WTC11 (cell line): Measurements from ENCODE around the gene RPS6KA2. TPM values are rescaled to one million over a fixed set of nuclear protein-coding genes. Genes with fewer than 3 reads are reported as not detected.

Source experiments
- ATAC-seq: fragments of 200-7000 bp; cut with Tn5 transposase; 2 replicates; pipeline ENCODE4 v1.10.0; 2021; ENCODE audit warnings: mild to moderate bottlenecking, moderate library complexity
- CTCF ChIA-PET: fragments of 300-600 bp; sonication (Branson Sonifier 250); formaldehyde crosslinking; loops from one replicate; lab custom pipeline; 2021; ENCODE audit warnings: antibody characterized with exemption; lab: Charles Lee
- POLR2A ChIA-PET: fragments of 350-600 bp; sonication (Branson Sonifier 250); formaldehyde crosslinking; loops from one replicate; lab custom pipeline; 2021; ENCODE audit warnings: antibody characterized with exemption; lab: Charles Lee
- DNase-seq: peaks from one replicate; pipeline ENCODE4 v3.0.0; 2021; ENCODE audit warnings: low spot score
- H3K27ac Mint-ChIP-seq: 2 replicates; pipeline ENCODE4 v1.8.0; 2021; ENCODE audit warnings: mixed read lengths
- H3K27me3 Mint-ChIP-seq: 2 replicates; pipeline ENCODE4 v1.8.0; 2021; ENCODE audit warnings: low read depth, mild to moderate bottlenecking, moderate library complexity, mixed read lengths
- H3K36me3 Mint-ChIP-seq: 2 replicates; pipeline ENCODE4 v1.8.0; 2021; ENCODE audit warnings: mixed read lengths
- H3K4me1 Mint-ChIP-seq: 2 replicates; pipeline ENCODE4 v1.8.0; 2022; ENCODE audit warnings: mixed read lengths
- H3K4me3 Mint-ChIP-seq: 2 replicates; pipeline ENCODE4 v1.8.0; 2021; ENCODE audit warnings: mild to moderate bottlenecking, moderate library complexity, mixed read lengths
- H3K9me3 Mint-ChIP-seq: 2 replicates; pipeline ENCODE4 v1.8.0; 2021; ENCODE audit warnings: mixed read lengths
- CREB1 ChIP-seq: sonication (generic); formaldehyde crosslinking; IDR thresholded peaks from 2 replicates; pipeline ENCODE4 v1.8.0; 2023; ENCODE audit warnings: mild to moderate bottlenecking, missing genetic modification reagents
- ELF4 ChIP-seq: sonication (generic); formaldehyde crosslinking; IDR thresholded peaks from 2 replicates; pipeline ENCODE4 v1.8.1; 2022; ENCODE audit warnings: low read depth, mild to moderate bottlenecking, moderate library complexity, missing genetic modification reagents
- EMX1 ChIP-seq: fragments of 250-450 bp; sonication (Bioruptor Pico); IDR thresholded peaks from 2 replicates; pipeline ENCODE4 v1.8.0; 2021; ENCODE audit warnings: mild to moderate bottlenecking
- ETV6 ChIP-seq: sonication (generic); formaldehyde crosslinking; IDR thresholded peaks from 2 replicates; pipeline ENCODE4 v1.8.1; 2022; ENCODE audit warnings: mild to moderate bottlenecking, missing genetic modification reagents
- GRHL2 ChIP-seq: fragments of 250-450 bp; sonication (Bioruptor Pico); IDR thresholded peaks from 2 replicates; pipeline ENCODE4 v1.8.0; 2022; ENCODE audit warnings: mild to moderate bottlenecking, moderate library complexity; ENCODE audit not compliant: insufficient replicate concordance, severe bottlenecking
- GTF2I ChIP-seq: fragments of 250-450 bp; sonication (Bioruptor Pico); conservative IDR thresholded peaks from 2 replicates; pipeline ENCODE4 v1.4.0; 2021; ENCODE audit warnings: mild to moderate bottlenecking
- NR3C1 ChIP-seq: sonication (generic); formaldehyde crosslinking; conservative IDR thresholded peaks from 2 replicates; pipeline ENCODE4 v1.8.1; 2023; ENCODE audit warnings: low read depth, mild to moderate bottlenecking, missing genetic modification reagents
- RORB ChIP-seq: fragments of 250-450 bp; sonication (Bioruptor Pico); IDR thresholded peaks from 2 replicates; pipeline ENCODE4 v1.9.0; 2021; ENCODE audit warnings: mild to moderate bottlenecking
- TP53 ChIP-seq: sonication (generic); formaldehyde crosslinking; IDR thresholded peaks from 2 replicates; pipeline ENCODE4 v1.8.1; 2023; ENCODE audit warnings: mild to moderate bottlenecking, missing genetic modification reagents
- ZNF121 ChIP-seq: sonication (generic); formaldehyde crosslinking; IDR thresholded peaks from 2 replicates; pipeline ENCODE4 v1.8.0; 2023; ENCODE audit warnings: missing genetic modification reagents
- total RNA-seq: library from RNA; stranded (reverse); gene quantifications from 3 replicates; pipeline ENCODE4 v1.2.3, GENCODE V29; 2021
- TF ChIP-seq, protein P1 (sequence below): sonication (generic); formaldehyde crosslinking; conservative IDR thresholded peaks from 2 replicates; pipeline ENCODE4 v1.8.1; 2023; ENCODE audit warnings: mild to moderate bottlenecking, low read depth, missing genetic modification reagents, moderate library complexity
- TF ChIP-seq, protein P2 (sequence below): sonication (generic); formaldehyde crosslinking; IDR thresholded peaks from 2 replicates; pipeline ENCODE4 v1.8.1; 2023; ENCODE audit warnings: mild to moderate bottlenecking, moderate library complexity, missing genetic modification reagents
- TF ChIP-seq, protein P3 (sequence below): sonication (generic); formaldehyde crosslinking; IDR thresholded peaks from 2 replicates; pipeline ENCODE4 v1.8.1; 2022; ENCODE audit warnings: missing genetic modification reagents, borderline replicate concordance
- TF ChIP-seq, protein P4 (sequence below): sonication (generic); formaldehyde crosslinking; IDR thresholded peaks from 2 replicates; pipeline ENCODE4 v1.8.1; 2023; ENCODE audit warnings: mild to moderate bottlenecking, missing genetic modification reagents
- TF ChIP-seq, protein P5 (sequence below): sonication (generic); formaldehyde crosslinking; IDR thresholded peaks from 2 replicates; pipeline ENCODE4 v1.8.1; 2022; ENCODE audit warnings: low read depth, mild to moderate bottlenecking, moderate library complexity, missing genetic modification reagents, borderline replicate concordance

The RPS6KA2 gene
- total RNA-seq, 1 experiment from 2014 or later = 24.2 TPM

DNA sequence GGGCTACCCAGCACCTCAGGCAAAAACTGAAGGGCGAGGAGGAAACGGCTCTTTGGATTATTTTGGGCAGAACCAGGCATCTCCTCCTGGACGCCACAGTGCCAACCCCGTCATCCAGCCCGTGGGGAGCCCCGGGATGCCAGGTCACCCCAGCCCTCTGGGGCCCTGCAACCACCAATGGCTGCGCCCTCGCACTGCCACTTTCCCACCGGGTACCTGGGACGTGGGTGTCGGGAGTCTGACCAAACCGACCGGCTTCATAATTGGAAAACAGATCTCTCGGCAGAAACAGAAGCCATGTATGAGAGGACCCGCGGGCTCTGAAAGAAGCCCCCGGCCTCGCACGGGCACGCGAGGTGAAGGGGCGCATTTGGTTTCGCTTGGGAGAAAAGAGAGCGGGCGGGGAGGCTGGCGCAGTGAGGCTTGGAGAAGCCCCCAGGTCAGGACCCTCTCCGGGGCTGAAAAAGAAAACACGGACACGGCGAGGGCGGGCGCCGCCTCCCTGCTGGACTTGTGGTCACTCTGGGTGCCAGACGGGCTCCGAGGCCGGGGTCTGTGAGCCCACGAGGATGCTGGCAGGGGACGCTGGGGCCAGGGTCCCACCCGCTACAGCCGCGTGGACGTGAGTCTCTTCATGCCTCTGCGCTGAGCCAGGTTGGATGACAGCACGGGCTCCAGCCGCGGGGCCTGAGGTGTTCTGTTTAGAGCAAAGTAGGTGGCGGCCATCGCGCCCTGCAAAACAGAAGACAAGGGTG, 214.7 kb downstream of the RPS6KA2 start:
- Mint-ChIP-seq H3K36me3 (peaks cover 23% of the 10 kb centered on the region), H3K27me3 (no peaks in the 10 kb centered on the region), H3K4me3 (no peak overlapping the region), H3K9me3 (peaks cover 16% of the 10 kb centered on the region), H3K27ac (no peak overlapping the region; the same call in 1 of the 2 replicates), H3K4me1 (peaks cover 16% of the 10 kb centered on the region)
- no peak for ATAC-seq
- ChIA-PET POLR2A (no interaction called here), CTCF (interaction anchor here (1.0 to 2.6 kb wide), 2 partner anchors 11 to 12 kb away, joined by 4 to 11 read pairs; no protein-coding TSS in a partner anchor)
- DNase-seq = no peak
- TF ChIP-seq CREB1 (CRISPR knock-in tag) = no peak

DNA sequence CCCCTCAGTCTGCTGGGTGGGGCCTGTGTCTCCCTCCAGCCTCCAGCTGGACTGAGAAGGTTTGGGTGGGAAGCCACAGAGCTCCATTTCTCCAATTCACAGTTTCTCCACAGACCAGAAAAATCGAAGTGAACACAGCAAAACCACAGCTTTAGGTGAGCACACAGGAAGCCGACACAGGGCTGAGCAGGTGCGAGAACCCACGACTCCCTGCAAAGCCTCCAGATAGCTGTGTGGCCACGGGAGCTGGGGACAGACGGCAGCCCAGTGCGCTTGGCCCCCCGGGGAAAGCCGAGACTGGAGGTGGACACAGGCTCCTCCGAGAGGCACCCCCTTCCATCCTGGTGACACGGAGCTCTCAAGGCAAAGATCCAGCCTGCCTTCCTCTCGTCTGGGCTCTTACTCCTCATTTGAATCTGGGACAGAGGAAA, 215.3 kb downstream of the RPS6KA2 start:
- TF ChIP-seq GTF2I (CRISPR knock-in tag) (no peak), ETV6 (CRISPR knock-in tag) (no peak), TP53 (no peak), EMX1 (CRISPR knock-in tag) (no peak), NR3C1 (no peak), GRHL2 (no peak), ELF4 (CRISPR knock-in tag) (no peak), ZNF121 (no peak), RORB (CRISPR knock-in tag) (no peak)
- TF ChIP-seq, protein P1, sequence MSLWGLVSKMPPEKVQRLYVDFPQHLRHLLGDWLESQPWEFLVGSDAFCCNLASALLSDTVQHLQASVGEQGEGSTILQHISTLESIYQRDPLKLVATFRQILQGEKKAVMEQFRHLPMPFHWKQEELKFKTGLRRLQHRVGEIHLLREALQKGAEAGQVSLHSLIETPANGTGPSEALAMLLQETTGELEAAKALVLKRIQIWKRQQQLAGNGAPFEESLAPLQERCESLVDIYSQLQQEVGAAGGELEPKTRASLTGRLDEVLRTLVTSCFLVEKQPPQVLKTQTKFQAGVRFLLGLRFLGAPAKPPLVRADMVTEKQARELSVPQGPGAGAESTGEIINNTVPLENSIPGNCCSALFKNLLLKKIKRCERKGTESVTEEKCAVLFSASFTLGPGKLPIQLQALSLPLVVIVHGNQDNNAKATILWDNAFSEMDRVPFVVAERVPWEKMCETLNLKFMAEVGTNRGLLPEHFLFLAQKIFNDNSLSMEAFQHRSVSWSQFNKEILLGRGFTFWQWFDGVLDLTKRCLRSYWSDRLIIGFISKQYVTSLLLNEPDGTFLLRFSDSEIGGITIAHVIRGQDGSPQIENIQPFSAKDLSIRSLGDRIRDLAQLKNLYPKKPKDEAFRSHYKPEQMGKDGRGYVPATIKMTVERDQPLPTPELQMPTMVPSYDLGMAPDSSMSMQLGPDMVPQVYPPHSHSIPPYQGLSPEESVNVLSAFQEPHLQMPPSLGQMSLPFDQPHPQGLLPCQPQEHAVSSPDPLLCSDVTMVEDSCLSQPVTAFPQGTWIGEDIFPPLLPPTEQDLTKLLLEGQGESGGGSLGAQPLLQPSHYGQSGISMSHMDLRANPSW = no peak
- TF ChIP-seq, protein P2, sequence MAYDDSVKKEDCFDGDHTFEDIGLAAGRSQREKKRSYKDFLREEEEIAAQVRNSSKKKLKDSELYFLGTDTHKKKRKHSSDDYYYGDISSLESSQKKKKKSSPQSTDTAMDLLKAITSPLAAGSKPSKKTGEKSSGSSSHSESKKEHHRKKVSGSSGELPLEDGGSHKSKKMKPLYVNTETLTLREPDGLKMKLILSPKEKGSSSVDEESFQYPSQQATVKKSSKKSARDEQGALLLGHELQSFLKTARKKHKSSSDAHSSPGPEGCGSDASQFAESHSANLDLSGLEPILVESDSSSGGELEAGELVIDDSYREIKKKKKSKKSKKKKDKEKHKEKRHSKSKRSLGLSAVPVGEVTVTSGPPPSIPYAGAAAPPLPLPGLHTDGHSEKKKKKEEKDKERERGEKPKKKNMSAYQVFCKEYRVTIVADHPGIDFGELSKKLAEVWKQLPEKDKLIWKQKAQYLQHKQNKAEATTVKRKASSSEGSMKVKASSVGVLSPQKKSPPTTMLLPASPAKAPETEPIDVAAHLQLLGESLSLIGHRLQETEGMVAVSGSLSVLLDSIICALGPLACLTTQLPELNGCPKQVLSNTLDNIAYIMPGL (CRISPR knock-in tag) = no peak
- TF ChIP-seq, protein P3, sequence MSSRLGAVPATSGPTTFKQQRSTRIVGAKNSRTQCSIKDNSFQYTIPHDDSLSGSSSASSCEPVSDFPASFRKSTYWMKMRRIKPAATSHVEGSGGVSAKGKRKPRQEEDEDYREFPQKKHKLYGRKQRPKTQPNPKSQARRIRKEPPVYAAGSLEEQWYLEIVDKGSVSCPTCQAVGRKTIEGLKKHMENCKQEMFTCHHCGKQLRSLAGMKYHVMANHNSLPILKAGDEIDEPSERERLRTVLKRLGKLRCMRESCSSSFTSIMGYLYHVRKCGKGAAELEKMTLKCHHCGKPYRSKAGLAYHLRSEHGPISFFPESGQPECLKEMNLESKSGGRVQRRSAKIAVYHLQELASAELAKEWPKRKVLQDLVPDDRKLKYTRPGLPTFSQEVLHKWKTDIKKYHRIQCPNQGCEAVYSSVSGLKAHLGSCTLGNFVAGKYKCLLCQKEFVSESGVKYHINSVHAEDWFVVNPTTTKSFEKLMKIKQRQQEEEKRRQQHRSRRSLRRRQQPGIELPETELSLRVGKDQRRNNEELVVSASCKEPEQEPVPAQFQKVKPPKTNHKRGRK (CRISPR knock-in tag) = no peak
- TF ChIP-seq, protein P4, sequence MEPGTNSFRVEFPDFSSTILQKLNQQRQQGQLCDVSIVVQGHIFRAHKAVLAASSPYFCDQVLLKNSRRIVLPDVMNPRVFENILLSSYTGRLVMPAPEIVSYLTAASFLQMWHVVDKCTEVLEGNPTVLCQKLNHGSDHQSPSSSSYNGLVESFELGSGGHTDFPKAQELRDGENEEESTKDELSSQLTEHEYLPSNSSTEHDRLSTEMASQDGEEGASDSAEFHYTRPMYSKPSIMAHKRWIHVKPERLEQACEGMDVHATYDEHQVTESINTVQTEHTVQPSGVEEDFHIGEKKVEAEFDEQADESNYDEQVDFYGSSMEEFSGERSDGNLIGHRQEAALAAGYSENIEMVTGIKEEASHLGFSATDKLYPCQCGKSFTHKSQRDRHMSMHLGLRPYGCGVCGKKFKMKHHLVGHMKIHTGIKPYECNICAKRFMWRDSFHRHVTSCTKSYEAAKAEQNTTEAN (CRISPR knock-in tag) = no peak
- TF ChIP-seq, protein P5, sequence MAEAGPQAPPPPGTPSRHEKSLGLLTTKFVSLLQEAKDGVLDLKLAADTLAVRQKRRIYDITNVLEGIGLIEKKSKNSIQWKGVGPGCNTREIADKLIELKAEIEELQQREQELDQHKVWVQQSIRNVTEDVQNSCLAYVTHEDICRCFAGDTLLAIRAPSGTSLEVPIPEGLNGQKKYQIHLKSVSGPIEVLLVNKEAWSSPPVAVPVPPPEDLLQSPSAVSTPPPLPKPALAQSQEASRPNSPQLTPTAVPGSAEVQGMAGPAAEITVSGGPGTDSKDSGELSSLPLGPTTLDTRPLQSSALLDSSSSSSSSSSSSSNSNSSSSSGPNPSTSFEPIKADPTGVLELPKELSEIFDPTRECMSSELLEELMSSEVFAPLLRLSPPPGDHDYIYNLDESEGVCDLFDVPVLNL (CRISPR knock-in tag) = no peak
- TF ChIP-seq, all 79 proteins: peak for 0
- POLR2A ChIA-PET = no interaction called here
- Mint-ChIP-seq H3K4me1 (peaks cover 16% of the 10 kb centered on the region), H3K27ac (0 out of 2 replicates have a peak overlapping the region, but pooled peaks have one; percentile 46), H3K9me3 (peaks cover 13% of the 10 kb centered on the region), H3K4me3 (no peak overlapping the region), H3K27me3 (no peaks in the 10 kb centered on the region), H3K36me3 (peaks cover 17% of the 10 kb centered on the region)
- DNase-seq (no peak), ATAC-seq (no peak)
- CTCF ChIA-PET = interaction anchor here (2.6 kb wide), 1 partner anchor 11 kb away, joined by 11 read pairs; no protein-coding TSS in a partner anchor
